Mucosa of descending colon (tissue), 3 donors: ENCODE measurements around the gene TM4SF5. TPM values are rescaled to one million over a fixed set of nuclear protein-coding genes. Genes with fewer than 3 reads are reported as not detected.
A peak's percentile ranks its signal among the peaks of the same experiment; 100 is the strongest.

ENCODE experiments used
- ATAC-seq: fragments of 200-7000 bp; cut with Tn5 transposase; one replicate; pipeline ENCODE4 v1.9.1; 2020; ENCODE audit warnings: mild to moderate bottlenecking, moderate library complexity
- DNase-seq, 3 donors: peaks; one replicate each; pipeline ENCODE4 v3.0.0-alpha.2; 2020
- H3K36me3 ChIP-seq: fragments of 200-600 bp; one replicate; pipeline ENCODE4 v1.8.0; 2021; ENCODE audit warnings: low read depth, mild to moderate bottlenecking
- H3K4me1 ChIP-seq: fragments of 200-600 bp; one replicate; pipeline ENCODE4 v1.8.0; 2021; ENCODE audit warnings: low read depth, mild to moderate bottlenecking
- H3K4me3 ChIP-seq: fragments of 200-600 bp; one replicate; pipeline ENCODE4 v1.8.0; 2021; ENCODE audit warnings: mild to moderate bottlenecking
- H3K9me3 ChIP-seq: fragments of 200-600 bp; one replicate; pipeline ENCODE4 v1.8.0; 2021; ENCODE audit warnings: mild to moderate bottlenecking
- intact Hi-C, 2 donors: fragments of 100-400 bp; cut with DNase I in 1 of 2; cut with micrococcal nuclease in 1 of 2; formaldehyde crosslinking; loops; one replicate each; pipeline versions ENCODE4 v1.11.0 to v1.11.1; 2022; cut with DNase I, micrococcal nuclease
- total RNA-seq, 3 donors: library from RNA; stranded (reverse); fragmentation: NEBNext Ultra II Directional in 2 of 3; extraction: Animal tissue kit (Norgen Biotek cat#: 25700) in 2 of 3; gene quantifications; one replicate each; pipeline versions ENCODE4 v1.2.1 to v1.2.4, GENCODE V29; 2021 to 2023
- TF ChIP-seq, protein P1 (sequence below): fragments of 200-600 bp; IDR thresholded peaks from one replicate; pipeline ENCODE4 v1.8.0; 2022; ENCODE audit warnings: antibody characterized with exemption, mild to moderate bottlenecking
- donor health status: DM: no; HTN: no; CAD: no; lungs with moderate emphysema.
- donor health status: DM: no; HTN: no; CAD: no.
- donor health status: DM: no; HTN: yes; CAD: no.

TM4SF5 gene
- total RNA-seq, 3 donors from 2014 or later, result 5.0 to 20.7 (median 12.5) TPM

DNA sequence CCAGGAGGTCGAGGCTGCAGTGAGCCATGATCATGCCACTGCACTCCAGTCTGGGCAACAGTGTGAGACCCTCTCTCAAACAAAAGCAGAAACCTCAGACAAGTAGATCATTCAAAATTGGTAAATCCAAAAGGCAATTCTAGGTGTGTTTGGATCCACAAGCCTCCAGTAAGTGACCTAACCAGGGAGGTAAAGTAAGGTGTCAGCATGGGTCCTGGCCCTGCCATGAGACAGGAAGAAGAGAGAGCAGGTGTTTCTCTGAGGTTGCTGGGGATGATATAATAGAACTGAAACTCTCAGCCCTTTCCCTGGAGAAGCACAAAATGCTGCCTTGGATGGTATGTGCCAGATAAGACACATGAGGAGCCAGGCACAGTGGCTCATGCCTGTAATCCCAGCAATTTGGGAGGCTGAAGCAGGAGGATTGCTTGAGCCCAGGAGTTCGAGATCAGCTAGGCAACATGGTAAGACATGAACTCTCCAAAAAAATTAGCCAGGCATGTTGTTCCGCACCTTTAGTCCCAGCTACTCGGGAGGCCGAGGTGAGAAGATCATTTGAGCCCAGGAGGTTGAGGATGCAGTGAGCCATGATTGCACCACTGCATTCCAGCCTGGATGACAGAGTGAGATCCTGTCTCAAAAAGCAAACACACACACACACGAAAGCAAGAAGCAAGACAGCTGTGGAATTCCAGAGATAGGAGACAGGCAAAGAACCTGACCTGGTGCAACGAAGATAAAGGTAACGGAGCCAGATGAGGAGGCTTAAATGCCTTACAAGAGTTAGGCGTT is 6.5 kb downstream of the TM4SF5 start:
- DNase-seq (no peak), ATAC-seq (no peak)
- TF ChIP-seq, protein P1, sequence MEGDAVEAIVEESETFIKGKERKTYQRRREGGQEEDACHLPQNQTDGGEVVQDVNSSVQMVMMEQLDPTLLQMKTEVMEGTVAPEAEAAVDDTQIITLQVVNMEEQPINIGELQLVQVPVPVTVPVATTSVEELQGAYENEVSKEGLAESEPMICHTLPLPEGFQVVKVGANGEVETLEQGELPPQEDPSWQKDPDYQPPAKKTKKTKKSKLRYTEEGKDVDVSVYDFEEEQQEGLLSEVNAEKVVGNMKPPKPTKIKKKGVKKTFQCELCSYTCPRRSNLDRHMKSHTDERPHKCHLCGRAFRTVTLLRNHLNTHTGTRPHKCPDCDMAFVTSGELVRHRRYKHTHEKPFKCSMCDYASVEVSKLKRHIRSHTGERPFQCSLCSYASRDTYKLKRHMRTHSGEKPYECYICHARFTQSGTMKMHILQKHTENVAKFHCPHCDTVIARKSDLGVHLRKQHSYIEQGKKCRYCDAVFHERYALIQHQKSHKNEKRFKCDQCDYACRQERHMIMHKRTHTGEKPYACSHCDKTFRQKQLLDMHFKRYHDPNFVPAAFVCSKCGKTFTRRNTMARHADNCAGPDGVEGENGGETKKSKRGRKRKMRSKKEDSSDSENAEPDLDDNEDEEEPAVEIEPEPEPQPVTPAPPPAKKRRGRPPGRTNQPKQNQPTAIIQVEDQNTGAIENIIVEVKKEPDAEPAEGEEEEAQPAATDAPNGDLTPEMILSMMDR, result no peak
- no peaks in the 10 kb centered on the region for H3K4me1 ChIP-seq
- intact Hi-C loops, result no loop called here
- no peaks in the 10 kb centered on the region for H3K36me3 ChIP-seq
- H3K9me3 ChIP-seq, result no peaks in the 10 kb centered on the region
- H3K4me3 ChIP-seq, result no peak overlapping the region

DNA sequence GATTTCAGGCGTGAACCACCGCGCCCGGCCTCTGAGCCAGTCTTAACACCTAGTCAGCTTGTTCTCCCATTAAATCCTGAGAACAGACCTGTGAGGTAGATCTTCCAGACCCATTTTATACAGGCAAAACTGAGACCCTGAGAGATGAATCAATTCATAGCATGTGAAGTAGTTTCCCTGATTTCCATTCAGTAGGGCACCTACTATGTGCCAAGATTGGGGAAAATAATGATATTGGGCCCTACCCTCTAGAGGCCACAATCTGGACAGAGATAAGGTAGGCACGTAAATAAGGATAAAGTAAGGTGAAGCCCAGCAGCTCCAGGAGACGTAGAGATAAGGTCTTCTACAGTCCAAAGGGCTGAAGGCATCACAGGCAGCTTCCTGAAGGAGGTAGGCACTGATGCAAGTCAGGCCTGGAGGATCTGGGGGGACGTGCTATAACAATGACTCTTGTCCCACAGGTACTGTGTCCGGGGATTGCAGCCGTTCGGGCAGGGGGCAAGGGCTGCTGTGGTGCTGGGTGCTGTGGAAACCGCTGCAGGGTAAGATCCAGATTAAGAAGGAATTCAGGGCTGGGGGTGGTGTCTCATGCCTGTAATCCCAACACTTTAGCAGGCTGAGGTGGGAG is 8.8 kb downstream of the TM4SF5 start:
- DNase-seq, result peak in 1 of 3 donors; percentile 31

DNA sequence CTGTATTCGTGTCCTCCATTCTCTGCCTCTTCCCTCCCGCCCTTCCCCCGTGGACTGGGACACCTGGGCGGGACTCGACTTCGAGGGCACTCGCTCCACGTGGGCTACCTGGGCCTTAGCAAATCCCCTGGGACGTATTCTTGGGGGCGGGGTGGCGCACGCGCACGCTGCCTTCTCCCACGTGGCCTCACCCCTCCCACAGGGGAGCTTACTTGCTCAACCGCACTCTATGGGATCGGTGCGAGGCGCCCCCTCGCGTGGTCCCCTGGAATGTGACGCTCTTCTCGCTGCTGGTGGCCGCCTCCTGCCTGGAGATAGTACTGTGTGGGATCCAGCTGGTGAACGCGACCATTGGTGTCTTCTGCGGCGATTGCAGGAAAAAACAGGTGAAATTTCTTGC is 11.0 kb downstream of the TM4SF5 start:
- Histone ChIP-seq H3K36me3 (no peaks in the 10 kb centered on the region), H3K4me3 (no peak overlapping the region), H3K4me1 (peaks cover 23% of the 10 kb centered on the region), H3K9me3 (no peaks in the 10 kb centered on the region)
- ATAC-seq, result no peak
- intact Hi-C loops, result loop anchor here (10.0 kb wide), 2 partner anchors 58 to 102 kb away; no protein-coding TSS in a partner anchor
- TF ChIP-seq, protein P1, result no peak
- DNase-seq, result no peak

More for the DNA sequence above, 8.8 kb downstream of the TM4SF5 start:
- H3K9me3 ChIP-seq, result no peaks in the 10 kb centered on the region
- no peak for ATAC-seq
- H3K36me3 ChIP-seq, result no peaks in the 10 kb centered on the region
- TF ChIP-seq, protein P1, result no peak
- peaks cover 3% of the 10 kb centered on the region for H3K4me1 ChIP-seq
- intact Hi-C loops, result loop anchor here (10.0 kb wide), 2 partner anchors 56 to 104 kb away; no protein-coding TSS in a partner anchor
- no peak overlapping the region for H3K4me3 ChIP-seq

DNA sequence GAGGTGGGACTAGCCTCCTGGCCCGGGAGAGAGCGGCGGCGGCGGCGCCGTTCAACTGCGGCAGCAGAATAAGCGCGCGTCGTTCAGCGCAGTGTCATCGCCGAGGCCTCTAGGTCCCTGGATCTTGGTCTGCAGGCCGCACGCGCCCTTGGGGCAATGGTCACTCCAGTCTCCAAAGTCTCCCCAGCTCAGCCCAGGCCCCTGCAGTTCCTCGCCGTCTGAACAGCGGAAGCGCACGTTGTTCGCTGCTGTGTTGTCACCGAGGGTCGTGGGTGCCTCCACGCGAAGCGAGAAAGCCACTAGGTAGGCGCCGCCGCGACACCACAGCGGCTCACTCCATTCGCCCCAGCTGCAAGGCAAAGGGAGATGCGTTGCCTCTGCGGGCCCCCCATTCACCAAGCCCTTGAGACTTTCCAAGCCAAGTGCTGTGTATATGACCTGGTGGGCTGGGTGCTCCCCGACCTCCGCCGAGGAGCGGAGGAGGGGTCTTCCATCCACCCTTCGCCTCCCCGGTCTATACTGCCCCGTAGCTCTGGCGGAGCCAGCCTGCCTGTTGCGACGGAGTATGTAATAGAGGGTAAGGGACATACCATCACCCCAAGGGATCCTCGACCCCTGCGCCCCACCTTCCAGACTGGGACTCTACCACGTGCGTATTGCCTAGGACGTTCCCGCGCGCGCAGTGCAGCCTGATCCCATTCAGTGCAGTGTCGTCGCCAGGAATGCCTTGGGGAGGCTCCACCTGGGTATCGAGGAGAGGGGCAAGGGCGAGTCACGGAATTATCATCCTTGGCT is 13.8 kb downstream of the TM4SF5 start:
- no peaks in the 10 kb centered on the region for H3K9me3 ChIP-seq
- peaks cover 36% of the 10 kb centered on the region for H3K4me1 ChIP-seq
- ATAC-seq, result no peak
- intact Hi-C loops, result loop anchor here (5.0 to 10.0 kb wide), 3 partner anchors 61 to 102 kb away; no protein-coding TSS in a partner anchor
- H3K4me3 ChIP-seq, result no peak overlapping the region
- TF ChIP-seq, protein P1, result no peak
- peak in 1 of 3 donors; percentile 50 for DNase-seq
- no peaks in the 10 kb centered on the region for H3K36me3 ChIP-seq

DNA sequence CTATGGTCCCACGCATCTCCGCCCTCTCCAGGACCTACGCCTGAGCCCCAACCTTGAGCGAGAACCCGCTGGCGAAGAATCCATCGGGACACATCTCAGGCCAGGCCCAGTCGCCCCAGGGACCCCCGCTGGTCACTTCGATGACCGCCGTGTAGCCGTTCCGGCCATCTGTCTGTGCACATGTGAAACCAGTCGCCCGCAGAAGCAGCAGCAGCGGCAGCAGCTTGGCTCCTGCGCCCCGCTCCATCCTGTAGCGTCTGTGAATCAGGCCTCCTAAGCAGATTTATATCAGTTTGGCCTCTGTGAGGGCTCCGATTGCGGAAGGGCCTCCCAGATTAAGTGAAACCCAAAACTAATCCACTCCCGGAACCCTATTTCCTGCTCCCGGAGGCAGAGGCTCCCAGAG is 14.4 kb downstream of the TM4SF5 start, which contains the start of gene VMO1:
TSS of gene VMO1 (minus strand) at position 259 of the 406 bp plus-strand sequence. CDS start at position 247, 12 bp downstream.
- TF ChIP-seq, protein P1, result no peak
- no peaks in the 10 kb centered on the region for H3K9me3 ChIP-seq
- no peak within 1 kb of the TSS for H3K4me3 ChIP-seq
- ATAC-seq (no peak), DNase-seq (peak; percentile 18 to 55 (median 39))
- no peaks in the 10 kb centered on the region for H3K36me3 ChIP-seq
- peaks cover 36% of the 10 kb centered on the region for H3K4me1 ChIP-seq
- intact Hi-C loops, result loop anchor here (5.0 to 10.0 kb wide), 3 partner anchors 61 to 101 kb away; no protein-coding TSS in a partner anchor
